NCI-H2081 (cell line): ENCODE results near the gene GALNT12.

Experiments used
- DNase-seq, 2 experiments: peaks; one replicate each; lab custom pipeline; 2025; lab: John Stamatoyannopoulos, UW

The GALNT12 gene

DNA sequence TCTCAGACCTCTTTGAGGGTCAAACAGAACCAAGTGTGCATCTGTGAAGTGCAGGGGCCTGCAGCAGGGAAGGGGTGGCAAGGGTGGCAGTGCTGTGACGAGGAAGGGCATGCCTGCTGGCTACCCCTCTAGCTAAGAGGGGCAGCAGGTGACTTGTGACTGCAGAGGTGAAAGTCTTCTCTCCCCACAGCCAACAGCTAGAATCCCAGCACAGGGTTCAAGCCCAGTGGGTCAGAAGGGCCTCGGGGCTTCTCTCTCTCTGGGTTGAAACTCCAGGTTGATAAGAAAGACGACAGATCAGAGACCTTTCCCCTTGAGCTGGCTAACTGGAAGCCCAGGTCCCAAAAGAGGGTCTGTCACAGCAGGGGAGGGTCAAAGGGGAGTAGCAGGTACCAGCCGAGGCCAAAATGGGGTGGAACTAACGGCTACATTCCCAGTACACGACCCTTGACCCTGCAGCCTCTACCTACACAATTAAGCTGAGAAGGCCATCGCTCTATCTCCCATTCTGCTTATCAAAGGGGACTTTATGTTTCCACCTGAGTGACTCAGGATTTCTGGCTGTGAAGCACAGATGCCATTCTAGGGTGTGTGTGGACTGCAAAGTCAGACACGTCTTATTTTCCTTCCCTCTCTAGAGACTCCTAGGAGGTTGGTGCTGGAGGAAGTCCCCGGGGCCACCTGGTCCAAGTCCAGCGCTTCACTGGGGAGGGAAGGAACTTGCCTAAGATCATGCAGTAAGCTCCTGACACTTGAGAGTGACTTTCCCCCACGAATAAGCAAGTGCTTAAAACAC, 25.7 kb upstream of the GALNT12 start:
- no peak for DNase-seq

- DNase-seq = no peak
Observed at GRCh38 chr9:98783518-98784226, 23.8 kb upstream of the GALNT12 start.

GRCh38 chr9:98784831-98785806, 22.4 kb upstream of the GALNT12 start:
- DNase-seq = no peak

DNA sequence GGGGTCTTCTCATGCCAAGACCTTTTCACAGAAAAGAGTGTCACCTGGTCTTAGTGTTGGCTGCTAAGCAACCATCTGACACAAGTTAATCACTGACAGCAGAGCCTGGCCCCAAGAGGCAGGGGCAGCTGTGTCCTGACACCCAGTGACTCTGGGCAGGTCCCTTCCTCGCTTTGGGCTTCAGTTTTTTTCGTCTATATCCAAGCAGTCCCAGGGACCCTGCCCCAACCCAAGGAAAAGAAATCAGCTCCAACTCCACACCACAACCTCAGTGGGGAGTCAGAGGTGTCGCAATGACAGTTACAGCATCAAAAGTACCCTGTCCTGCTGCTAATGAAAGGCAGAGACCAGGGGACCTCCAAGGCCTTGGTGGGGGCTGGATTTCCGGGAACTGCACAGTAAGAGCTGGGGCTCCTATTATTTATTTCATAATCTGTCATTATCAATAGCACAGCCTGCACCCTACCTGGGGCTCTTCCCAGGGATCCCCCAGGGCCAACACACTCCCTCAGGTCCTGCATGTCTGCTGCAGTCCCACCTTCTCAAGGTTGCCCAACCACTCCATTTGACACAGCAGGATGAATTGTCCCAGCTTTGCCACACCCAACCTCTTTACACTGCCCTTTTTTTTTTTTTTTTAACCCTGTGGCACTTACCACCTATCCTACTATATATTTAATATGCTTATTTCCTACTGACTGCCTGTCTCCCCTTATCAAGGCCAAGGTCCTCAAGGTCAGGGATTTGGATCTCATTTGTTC, 20.5 kb upstream of the GALNT12 start:
- no peak for DNase-seq

DNA sequence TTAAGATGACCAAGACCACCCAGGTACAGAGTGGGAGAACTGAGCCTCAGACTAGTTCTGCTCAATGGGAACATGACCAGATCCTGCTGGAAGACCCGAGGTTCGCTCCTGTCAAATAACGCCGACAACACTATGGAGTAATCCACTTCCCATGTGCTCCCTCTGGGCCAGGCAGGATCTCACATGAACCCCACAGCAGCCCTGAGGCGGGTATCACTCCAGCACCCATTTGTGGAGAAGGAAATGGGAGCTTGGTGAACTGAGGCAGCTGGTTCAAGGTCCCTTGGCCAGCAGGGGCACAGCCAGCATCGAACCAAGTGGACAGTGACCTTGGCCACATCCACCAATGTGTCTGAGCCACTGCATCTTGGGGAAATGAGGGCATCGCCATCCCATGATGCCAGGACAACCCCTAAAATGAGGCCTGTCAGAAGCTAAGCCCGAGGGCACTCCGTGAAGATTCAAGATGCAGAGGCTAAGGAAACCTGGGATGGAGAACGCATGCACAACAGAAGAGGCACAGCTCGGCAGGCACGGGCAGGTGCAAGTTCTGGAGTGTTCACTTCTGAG, 19.6 kb upstream of the GALNT12 start:
- no peak for DNase-seq

GRCh38 chr9:98789483-98790133, 17.9 kb upstream of the GALNT12 start:
- DNase-seq = no peak

- DNase-seq = peak; percentile 35 to 68
Observed at GRCh38 chr9:98790134-98790841, 17.2 kb upstream of the GALNT12 start.

DNA sequence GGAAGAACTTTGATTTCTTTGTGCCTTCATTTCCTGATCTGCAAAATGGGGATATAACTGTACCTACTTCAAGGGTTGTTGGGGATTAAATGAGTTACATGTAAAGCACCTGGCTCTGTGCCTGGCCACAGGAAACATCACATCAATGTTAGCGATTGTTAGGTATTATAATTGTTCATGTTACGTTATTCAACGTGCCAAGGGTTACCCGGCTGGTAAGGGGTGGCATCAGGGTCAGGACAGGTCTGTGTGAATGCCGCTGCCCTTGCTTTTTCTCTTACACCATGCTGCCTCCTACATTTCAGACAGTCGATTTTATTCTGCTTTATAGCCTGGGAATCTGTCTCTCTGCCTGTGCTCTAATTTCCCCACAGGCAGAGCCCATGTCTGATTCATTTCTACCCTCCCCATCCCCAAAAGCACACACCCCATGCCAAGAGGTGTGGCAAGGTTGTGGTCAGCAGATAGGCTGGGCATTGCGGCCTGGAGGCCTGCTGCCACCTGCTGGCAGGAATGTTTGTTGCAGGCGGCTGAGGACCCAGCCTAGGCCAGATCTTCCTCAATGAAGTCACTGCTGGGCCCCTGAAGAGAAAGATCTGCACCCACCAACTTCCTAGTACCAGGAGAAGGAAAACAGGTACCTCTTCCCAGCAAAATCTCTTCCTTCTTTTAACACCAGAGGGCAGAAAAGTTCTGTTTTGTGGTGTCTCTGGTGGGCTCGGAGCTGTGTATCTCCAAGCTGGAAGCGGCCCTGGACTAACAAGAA, 16.4 kb upstream of the GALNT12 start:
- peak in 1 of 2 experiments; percentile 11 for DNase-seq

- DNase-seq = no peak
Observed at GRCh38 chr9:98791608-98792490, 15.6 kb upstream of the GALNT12 start.

DNA sequence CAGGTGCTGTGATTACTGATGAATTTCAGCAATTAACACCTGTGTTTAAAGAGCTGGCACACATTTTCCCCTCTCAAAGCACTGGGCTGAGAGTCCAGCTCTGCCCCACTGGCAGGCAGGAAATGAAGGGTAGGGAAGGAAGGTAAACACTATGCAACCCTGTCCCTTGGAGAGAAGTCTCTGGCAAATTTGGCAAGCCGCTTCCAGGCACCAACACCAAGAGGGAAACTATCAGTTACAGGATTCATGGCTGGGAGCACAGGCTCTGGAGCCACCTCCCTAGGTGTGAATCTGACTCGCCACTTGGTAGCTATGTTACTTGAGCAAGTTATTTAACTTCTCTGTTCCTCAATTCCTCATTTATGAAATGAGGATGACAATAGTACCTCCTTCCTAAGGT, 14.4 kb upstream of the GALNT12 start:
- peak; percentile 14 to 80 for DNase-seq

DNA sequence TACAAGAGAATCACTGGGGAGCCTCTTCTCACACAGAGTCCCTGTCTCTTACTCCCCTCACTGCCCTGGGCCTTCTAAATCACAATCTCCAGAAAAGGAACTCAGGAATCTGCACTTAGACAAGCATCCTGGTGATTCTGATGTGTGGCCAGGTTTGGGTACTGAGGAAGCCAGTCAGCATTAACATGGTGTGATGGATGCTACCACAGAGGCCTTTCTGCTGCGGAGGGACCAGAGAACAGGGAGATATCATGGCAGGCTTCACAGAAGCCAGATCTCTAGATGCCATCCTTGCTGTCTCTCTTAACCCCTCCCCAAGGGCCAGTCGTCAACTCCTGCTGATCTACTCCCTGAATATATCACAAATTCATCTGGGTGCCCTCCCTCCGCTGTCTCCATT, 12.7 kb upstream of the GALNT12 start:
- no peak for DNase-seq

- no peak for DNase-seq
Observed at GRCh38 chr9:98795295-98795955, 12.0 kb upstream of the GALNT12 start.

GRCh38 chr9:98795970-98796363, 11.5 kb upstream of the GALNT12 start:
- DNase-seq = peak in 1 of 2 experiments; percentile 17

DNA sequence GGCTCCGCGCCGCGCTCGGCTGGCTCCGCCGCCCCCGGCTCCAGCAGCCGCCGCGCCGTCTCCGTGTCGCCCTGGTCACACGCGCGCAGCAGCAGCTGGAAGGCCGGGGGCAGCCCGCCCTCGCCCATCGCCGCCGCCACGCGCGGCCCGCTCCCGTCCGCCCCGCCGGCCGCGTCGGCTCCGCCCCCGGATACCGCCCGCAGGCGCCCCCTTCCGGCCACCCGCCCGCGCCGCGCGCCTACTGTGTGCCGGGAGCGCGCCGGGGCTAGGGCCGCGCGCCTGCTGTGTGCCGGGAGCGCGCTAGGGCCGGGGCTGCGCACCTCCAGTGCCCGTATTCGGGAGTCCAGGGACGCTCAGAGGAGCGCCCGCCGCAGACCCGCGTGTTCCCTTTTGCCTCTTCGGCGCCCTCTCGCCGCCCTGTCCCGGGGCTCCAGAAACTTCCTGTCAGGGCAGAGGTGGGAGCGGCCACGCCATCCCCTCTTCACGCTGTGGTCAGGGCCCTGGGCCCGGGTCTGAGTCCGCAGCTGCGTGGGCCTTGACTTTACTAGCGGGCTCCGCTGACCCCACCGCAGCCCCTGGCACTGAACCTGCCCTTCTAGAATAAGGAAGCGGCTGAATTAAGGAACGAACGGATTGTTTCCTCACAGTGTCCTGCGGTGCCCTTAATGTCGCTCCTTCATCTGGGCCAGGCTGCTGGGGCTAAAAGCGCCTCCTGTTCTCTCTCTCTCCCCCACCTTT, 10.9 kb upstream of the GALNT12 start, which contains the start of gene ANKS6:
TSS of gene ANKS6 (minus strand) at position 192 of the 738 bp plus-strand sequence. CDS start at position 128, 64 bp downstream.
- peak; percentile 63 to 69 for DNase-seq

- DNase-seq = no peak
Observed at GRCh38 chr9:98797491-98797890, 10.0 kb upstream of the GALNT12 start.

DNA sequence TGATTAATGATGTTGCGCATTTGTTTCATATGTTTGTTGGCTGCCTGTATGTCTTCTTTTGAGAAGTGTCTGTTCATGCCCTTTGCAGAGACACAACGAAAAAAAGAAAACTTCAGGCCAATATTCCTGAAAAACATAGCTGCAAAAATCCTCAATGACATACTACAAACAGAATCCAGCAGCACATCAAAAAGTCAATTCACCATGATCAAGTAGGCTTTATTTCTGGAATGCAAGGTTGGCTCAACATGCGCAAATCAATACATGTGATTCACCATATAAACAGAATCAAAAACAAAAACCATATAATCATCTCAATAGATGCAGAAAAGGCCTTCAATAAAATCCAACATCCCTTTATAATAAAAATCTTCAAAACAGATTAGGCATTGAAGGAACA, 9.2 kb upstream of the GALNT12 start:
- no peak for DNase-seq

- no peak for DNase-seq
Observed at GRCh38 chr9:98801561-98801960, 5.9 kb upstream of the GALNT12 start.
